ENCODE data around the gene NRG2.

Gene NRG2

DNA sequence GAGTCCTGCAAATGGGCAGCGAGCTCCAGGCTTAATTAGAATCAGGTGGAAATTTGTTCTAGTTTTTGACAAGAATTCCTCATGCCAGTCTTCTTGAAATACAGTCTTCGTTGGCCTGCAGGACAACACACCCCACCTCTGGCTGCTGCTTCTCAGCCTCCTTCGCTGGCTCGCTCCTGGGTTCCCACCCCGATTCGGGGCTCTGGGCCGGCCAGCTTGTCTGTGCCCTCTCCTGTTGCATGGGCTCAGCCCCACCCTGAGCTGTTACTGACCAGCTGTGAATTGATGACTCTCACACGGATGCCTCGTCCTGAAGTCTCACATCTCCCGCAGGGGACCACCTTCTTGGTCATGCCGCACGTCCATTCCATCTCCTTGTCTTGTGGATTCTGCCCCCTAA is 226.5 kb downstream of the NRG2 start:
- DNase-seq, result no peak

DNA sequence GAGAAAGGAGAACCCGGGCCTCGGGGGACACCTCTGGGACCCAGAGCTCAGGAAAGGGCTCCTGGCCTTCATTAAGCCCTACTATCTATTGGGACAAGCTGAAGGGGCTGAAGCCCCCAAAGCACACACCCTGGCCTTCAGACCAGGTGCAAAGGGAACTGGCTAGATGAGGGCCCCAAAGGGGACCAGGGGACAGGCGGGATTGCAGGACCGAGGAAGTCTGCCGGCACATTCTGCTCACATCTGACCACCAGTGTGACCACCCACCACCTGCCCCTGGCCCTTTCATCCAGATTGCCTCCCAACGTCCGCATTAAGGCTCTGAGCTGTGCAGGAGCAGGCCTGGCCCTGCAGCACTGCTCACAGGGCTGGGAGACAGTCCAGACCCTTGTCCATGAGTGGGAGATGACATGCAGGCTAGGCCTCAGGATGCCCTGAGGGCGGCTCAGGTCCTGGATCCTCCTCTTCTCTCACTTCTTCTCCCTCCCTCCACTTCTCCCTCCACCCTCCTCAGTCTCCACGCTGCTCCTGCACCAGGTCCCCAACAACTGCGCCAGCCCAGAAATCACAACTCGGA is 228.3 kb downstream of the NRG2 start:
- no peak for DNase-seq

DNA sequence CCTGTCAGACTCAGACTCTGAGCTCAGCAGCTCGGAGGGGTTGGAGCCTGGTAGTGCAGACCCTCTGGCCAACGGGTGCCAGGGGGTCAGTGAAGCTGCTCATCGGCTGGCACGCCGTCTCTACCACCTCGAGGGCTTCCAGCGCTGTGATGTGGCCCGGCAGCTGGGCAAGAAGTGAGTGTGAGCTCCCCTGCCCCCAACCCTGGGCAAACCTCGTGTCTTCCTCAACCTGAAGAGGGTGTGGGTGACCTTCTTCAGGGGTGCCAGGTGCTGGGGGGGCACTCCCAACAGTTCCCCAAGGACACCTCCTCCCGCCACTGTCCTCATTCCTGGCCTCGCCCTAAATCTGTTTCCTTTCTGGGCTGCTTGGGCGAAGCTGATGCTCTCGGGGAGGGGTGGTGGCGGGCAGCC is 228.9 kb downstream of the NRG2 start:
- no peak for DNase-seq

DNA sequence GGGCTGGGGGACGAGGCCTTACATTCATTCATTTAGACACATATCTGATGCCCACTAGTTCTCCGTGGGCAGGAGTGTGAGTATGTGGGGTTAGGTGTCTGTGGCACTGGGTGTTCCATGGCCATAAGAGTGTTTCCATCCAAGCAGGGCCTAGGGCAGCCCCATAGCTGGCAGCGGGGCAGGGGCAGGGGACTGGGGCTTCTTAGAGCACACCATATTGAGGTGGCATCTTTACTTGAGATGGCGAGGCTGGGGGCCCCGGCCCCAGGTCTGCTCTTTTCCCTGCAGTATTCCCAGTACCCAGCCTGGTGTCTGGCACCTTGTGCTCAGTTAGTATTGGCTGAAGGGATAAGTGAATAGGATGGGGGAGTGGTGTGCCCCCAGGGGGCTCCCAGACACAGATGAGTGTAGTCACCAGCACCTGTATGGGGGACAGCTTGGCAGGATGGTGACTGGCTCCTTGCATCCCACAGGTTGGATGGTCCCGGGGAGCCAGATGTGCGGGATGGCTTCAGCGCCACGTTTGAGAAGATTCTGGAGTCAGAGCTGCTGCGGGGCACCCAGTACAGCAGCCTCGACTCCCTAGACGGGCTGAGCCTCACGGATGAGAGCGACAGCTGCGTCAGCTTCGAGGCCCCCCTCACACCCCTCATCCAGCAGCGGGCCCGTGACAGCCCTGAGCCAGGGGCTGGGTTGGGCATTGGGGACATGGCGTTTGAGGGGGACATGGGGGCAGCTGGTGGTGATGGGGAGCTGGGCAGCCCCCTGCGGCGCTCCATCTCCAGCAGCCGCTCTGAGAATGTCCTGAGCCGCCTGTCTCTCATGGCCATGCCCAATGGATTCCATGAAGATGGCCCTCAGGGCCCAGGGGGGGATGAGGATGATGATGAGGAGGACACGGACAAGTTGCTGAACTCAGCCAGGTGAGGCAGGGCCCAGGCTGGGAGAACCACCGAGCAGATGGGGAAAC is 230.0 kb downstream of the NRG2 start:
- no peak for DNase-seq

DNA sequence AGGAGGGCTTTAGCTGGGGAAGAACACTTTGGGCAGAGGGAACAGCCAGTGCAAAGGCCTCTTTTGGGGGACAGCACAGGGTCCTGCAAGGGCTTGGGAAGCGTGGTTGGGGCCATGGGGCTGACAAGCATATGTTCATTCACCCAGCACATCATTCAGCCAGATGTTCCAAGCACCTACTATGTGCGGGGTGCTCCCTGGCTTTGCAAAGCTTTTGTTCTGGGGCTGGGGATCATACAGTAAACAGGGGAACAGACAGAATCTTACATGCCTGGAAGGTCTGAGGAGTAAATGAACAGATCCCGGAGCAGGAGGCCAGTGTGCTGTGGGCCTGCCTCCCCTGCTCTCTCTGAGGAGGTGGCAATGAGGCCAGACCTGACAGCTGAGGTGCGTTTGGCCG is 230.8 kb downstream of the NRG2 start:
- no peak for DNase-seq

DNA sequence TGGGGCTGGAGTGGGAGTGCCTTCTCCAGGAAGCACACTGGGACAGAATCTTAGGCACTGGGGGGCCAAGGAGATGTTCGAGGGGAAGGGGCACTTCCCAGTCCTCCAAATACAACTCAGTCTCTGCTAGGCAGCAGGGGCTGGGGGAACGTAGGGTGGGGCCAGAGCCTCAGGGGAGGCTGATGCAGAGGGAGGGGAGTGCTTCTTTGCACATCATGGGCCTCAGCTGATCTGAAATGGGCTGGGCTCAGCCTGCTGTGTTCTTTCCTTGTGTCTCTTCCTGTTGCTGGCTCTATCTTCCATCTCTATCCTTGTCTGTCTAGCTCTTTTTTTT is 231.9 kb downstream of the NRG2 start:
- DNase-seq, result no peak

DNA sequence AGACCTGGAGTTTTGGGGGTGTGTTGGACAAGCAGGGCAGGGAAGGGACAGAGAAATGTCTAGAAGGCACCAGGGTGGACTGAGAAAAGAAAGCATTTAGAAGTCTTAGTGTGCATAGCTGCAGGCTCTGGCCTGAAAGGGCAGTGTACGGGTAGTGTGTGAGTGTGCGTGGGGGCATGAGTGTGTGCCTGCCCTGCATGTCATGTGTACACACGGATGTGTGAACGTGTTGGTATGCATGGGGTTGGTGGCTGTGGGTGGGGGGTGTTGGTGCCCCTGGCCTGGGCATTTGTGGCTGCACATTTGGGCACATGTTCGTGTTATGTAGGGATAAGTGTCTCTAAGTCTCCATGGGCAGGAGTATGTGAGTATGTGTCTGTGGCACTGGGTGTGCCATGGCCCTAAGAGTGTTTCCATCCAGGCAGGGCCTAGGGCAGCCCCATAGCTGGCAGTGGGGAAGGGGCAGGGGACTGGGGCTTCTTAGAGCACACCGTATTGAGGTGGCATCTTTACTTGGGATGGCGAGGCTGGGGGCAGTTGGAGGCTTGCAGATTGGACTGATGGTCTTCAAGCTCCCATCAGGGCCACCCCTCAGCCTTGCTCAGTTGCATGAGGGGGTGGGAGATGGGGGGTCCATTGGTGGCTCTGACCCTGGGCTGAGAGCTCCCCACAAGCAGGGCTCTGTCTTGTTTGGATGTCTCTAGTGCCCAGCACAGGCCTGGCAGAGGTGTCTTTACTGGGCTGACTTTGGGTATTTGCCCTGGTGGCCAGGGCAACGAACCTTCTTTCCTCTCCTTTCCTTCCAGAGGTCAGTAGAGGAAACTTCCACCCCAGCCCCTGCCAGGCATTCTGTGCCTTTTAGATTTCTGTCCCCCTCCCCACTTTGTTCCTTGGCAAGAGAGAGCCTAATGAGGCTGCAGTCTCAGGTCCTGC is 232.5 kb downstream of the NRG2 start:
- DNase-seq, result peak in 16 of 51 donors; percentile 14 to 64 (median 40)

DNA sequence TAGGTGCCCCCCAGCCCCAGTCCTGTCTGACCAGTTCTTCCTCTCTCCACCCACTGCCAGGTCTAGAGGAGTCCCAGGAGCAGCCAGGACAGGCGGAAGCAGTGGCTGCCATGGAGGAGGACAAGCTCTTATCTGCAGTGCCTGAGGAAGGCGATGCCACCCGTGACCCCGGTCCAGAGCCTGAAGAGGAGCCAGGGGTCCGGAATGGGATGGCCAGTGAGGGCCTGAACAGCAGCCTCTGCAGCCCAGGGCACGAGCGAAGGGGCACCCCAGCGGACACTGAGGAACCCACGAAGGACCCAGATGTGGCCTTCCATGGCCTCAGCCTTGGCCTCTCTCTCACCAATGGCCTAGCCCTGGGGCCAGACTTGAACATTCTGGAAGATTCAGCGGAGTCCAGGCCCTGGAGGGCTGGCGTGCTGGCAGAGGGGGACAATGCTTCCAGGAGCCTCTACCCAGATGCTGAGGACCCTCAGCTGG is 233.7 kb downstream of the NRG2 start:
- no peak for DNase-seq

DNA sequence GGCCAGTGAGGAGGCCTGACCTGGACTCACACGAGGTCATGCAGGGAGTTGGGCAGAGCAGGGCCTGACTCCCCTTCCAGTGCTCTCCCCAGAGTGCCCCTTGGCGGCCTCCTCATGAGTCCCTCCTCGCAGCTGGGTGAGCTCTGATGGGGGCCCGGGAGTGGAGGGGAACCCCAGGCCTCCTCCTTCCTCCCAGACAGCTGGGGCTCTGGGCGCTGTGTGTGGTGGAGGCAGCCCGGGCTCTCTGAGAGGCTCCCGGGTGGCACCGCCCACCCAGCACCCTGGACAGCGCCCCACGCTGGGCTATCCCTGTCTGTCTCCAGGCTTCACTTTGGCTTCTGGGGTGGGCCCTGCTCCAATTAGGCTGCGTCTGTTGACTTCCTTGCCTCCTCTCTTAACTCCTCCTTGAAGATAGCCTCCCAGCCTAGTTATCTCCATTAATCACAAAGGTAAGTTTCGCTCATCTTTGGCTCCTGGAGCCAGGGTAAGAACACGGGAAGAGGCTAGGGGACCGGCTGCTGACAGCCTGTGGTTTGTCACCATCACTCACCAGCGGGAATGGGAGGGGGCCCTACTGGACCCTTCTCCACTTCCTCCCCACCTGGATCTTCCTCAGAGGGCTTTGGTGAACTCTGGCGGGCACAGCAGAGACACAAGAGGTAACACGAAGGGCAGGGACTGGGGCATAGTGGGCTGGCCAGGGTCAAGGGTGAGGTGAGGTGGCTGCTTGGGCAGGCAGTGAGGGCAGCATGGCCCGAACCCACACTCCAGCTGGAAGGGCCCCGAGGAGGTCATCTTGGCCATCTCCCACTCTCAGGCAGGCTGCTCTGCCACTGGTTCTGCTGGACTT is 234.4 kb downstream of the NRG2 start:
- DNase-seq, result peak in 2 of 51 donors; percentile 17 to 29

DNA sequence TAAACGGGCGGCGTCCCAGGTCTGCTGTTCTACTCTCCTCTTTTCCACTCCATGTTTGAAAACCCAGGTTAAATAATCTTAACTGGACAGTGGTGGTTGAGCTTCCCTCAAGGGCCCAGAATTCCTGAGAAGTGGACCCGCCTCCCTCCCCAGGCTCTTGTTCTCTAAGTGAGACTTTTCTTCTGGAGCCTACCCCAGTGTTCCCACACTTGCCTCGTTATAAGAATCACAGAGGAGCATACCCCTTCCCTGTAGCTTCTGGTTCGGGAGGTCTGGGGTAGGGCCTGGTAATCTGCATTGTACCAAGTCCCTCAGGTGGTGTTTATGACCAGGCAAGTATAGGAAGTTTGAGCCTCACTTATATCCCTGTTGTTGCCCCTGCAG is 235.5 kb downstream of the NRG2 start:
- no peak for DNase-seq

DNA sequence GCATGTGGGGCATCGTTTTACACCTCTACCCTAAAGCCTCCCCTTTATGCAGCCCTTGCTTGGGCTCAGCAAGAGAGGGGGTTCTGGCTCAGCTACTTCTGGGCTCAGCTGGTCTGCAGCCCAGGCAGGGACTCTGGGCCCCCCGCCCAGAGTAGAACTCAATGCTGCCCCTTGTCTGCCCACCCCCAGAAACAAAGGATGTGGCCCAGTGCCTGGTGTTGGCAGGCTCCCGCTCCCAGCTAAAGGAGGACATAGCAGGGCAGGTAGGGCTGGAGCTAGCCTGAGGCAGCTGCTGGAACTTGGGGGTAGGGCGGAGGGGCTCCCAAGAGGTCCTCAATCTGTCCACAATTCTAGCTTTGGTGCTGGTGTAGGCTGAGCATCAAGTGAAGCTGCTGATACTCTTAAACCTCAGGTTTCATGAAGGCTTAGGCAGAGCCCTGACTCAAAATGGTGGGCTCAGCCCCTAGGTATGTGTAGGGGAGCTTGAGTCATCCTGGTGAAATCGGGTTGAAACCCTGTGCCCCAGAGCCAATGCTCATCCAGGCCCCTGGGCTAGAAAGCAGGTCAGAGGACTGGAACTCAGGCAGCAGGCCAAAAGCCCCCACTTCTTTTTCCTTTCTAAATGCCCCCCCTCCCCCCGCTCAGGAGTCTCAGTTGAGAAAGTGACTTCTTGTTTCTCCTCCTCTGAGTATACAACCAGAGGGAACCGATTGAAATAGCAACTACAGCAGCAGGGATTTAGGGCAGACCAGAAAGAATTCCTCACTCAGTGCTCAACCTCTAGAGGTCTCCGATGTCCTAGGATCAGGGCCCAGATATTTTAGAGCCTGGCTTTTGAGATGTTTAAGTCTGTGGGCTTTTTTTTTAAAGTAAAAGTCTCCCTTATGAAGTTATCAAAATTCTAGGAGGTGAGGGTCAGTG is 236.1 kb downstream of the NRG2 start:
- peak in 35 of 51 donors; percentile 22 to 87 (median 60) for DNase-seq

DNA sequence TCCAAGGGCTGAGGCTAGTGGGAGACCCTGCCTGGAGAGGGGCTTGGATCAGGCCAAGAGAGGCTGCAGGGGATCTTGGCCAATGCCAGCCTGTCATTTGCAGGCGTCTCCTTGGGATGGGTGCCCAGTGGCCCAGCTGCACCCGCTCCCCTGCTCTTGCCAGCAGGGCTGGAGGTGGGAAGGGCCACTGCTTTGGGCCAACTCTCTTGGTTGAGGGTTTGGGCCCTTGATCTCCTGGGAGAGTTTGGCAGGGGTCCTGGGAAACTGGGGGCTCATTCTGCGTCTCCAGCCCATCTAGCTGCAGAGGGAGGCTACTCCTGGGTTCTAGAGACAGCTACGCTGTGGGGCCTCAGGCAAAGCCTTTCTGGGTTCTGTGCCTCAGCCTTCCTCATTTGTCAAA is 237.0 kb downstream of the NRG2 start:
- DNase-seq, result peak in 35 of 51 donors; percentile 14 to 83 (median 61)

DNA sequence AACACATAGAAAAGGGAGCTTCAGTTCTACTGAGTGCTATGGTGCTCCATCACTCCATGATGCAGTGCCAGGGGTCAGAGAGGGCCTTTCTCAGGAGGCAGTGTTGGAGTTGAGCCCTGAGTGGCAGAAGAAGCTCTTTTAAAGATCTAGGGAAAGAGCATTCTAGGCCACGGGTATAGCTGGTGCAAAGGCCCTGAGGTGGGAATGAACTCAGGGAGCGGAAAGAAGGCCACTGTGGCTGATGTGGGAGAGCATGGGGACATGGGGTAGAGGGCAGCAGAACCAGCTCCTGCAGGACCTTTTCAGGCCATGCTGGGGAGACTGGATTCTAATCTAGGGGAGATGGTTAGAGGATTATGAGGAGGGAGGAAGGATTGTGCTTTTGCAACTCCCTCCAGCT is 237.6 kb downstream of the NRG2 start:
- DNase-seq, result no peak

DNA sequence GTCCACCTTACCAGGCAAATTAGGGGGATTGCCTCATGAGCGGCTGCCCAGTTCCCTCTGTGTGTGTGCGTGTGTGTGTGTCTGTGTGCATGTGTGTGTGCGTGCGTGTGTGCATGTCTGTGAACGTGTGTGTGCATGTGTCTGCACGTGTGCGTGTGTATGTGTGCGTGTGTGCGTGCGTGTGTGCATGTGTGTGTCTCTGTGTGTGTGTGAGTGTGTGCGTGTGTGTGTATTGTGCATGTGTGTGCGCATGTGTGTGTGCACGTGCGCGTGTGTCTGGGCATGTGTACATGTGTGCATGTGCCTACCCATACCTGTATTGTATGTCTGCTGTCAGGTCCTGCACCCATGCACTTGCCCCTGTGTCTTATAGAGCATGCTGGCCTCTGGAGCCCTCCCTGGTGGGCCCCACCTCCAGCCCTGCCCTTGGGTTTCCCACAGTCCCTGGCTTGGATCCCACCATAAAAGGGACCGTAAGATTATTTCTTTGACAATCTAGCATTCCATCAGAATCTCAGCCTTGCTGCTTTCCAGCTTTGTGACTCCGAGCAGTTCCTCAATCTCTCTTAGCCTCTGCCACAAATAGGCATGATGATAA is 238.2 kb downstream of the NRG2 start:
- DNase-seq, result no peak

DNA sequence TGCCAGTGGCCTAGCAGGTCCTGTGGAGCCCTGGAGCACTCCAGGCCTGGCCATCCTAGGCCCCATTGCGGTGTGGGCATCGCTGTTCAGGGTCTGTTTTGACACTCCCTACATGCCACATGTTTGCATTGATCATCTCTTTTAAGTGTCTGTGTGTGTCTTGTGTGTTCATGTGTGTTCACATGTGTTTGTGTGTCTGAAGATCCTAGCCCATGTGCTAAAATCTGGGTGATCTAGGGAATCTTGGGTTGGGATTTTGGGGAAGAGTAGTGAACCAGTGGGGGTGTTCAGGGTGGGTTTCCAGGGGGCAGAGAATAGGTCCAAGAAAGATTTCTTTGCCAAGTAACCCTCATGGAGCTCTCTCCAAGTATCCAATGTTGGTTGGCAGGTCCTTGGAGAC is 239.1 kb downstream of the NRG2 start:
- DNase-seq, result no peak

DNA sequence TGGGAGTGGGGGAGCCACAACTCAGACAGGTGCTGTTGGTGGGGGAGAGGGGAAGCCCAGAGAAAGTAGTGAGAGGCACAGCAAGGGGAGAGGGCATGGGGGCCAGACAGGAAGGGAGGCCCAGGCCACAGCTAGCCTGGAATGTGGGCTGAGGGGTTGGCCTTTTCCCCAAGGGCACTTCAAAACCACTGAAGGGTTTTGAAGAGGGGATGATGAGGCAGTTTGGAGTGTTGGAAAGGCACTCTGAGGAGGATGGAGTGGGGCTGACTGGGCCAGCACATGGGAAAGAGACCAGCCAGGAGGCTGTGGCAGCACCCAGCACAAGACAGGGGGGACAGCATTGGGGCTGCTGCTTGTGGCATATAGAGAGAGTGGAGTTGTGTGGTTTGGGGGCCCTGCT is 243.7 kb downstream of the NRG2 start:
- no peak for DNase-seq

DNA sequence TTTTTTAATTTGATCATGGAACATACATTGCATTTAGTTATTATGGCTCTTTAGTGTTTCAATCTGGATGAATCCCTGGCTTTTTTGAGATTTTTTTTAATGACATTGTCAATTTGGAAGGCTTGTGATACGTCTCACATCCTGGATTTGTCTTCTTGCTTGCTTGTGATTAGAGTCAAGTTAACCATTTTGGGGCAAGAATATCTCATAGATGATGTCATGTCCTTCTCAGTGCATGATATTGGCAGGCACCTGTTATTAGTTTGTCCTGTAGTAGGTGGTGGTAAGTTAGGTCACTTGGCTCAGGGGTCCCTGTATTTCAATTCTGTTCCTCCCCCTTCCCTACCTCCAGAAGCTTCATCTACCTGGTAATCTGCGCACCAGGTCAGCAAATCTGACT is 244.2 kb downstream of the NRG2 start:
- no peak for DNase-seq

DNA sequence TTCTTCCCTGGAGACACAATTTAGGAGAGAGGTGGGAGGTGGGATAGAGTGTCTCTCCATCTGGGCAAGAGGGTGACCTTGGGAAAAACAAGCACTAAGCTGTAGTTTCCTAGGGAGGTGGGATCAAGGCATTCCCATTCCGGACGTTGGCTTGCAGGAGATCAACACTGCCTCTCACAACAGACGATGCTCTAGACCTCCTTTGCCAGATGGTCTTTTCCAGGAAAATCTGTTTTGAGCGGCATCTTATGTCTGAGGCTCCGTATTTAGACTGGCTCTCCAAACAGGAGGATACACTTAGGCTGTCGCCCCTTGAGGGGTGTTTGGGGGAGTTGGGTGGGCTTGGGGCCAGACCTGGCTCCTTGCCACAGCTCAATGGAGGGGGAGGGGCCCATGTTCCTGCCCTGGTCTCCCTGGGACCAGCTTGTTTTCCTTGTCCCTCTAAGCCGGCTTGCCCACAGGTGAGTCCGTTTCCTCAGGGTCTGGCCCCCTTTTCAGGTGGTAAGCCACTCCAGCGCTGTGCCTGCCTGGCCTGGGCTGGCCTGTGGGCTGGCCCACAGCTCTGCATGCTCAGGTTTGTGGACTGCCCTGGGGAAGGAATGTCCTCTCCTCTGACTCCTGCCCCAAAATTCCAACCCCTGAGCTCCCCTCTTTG is 245.1 kb downstream of the NRG2 start:
- DNase-seq, result no peak

DNA sequence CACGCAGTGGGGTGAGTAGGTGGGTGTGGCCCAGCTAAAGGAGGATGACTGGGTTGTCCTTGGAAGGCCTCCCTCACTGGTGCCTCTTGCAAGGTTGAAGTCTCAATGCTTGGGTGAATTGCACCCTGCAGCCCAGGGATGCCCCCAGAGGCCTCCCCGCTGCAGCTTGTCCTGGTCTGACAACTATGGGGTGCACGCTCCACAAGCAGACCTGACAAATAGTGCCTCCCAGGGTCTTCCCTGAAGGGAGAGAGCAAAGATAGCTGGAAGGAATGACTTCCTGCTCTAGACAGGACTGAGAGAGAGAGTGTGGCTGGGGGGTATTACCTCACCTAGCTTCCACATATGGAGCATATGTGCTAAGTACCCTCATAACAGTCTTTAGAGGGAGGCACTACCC is 245.8 kb downstream of the NRG2 start:
- DNase-seq, result no peak
